Osteocyte (in vitro differentiated cells): Measurements from ENCODE around the gene GPR107. TPM values are rescaled to one million over a fixed set of nuclear protein-coding genes. Genes with fewer than 3 reads are reported as not detected.

Source experiments
- DNase-seq: peaks from one replicate; pipeline ENCODE4 v3.0.0; 2021; ENCODE audit warnings: mixed read lengths; ENCODE audit not compliant: unreplicated experiment; ENCODE audit errors: extremely low spot score
- H3K27ac Mint-ChIP-seq: one replicate; pipeline ENCODE4 v1.8.0; 2021; ENCODE audit warnings: mild to moderate bottlenecking, mixed read lengths; ENCODE audit not compliant: unreplicated experiment
- H3K27me3 Mint-ChIP-seq: one replicate; pipeline ENCODE4 v1.8.0; 2021; ENCODE audit warnings: mixed read lengths; ENCODE audit not compliant: unreplicated experiment
- H3K36me3 Mint-ChIP-seq: one replicate; pipeline ENCODE4 v1.8.0; 2021; ENCODE audit warnings: mixed read lengths; ENCODE audit not compliant: unreplicated experiment
- H3K4me1 Mint-ChIP-seq: one replicate; pipeline ENCODE4 v1.8.0; 2021; ENCODE audit warnings: mixed read lengths; ENCODE audit not compliant: unreplicated experiment
- H3K4me3 Mint-ChIP-seq: one replicate; pipeline ENCODE4 v1.8.0; 2021; ENCODE audit warnings: mild to moderate bottlenecking, moderate library complexity, mixed read lengths; ENCODE audit not compliant: unreplicated experiment
- H3K9me3 Mint-ChIP-seq: one replicate; pipeline ENCODE4 v1.8.0; 2021; ENCODE audit warnings: mixed read lengths; ENCODE audit not compliant: unreplicated experiment
- CTCF ChIP-seq: fragments of 200-600 bp; sonication (generic); IDR thresholded peaks from 2 replicates; pipeline ENCODE4 v1.5.0; 2021; ENCODE audit warnings: antibody characterized with exemption, mild to moderate bottlenecking, moderate library complexity
- total RNA-seq: library from RNA; stranded (reverse); gene quantifications from 2 replicates; pipeline ENCODE4 v1.2.1, GENCODE V29; 2021

Gene GPR107
- total RNA-seq, 1 donor from 2014 or later: 57.0 TPM

- Mint-ChIP-seq H3K9me3 (no peaks in the 10 kb centered on the region), H3K4me1 (no peaks in the 10 kb centered on the region), H3K4me3 (no peak overlapping the region), H3K27me3 (no peaks in the 10 kb centered on the region), H3K27ac (no peak overlapping the region), H3K36me3 (no peaks in the 10 kb centered on the region)
- DNase-seq: no peak
- no peak for TF ChIP-seq CTCF
Observed at GRCh38 chr9:130159915-130160670, 106.4 kb downstream of the GPR107 start.

GRCh38 chr9:130160862-130161470 lies 107.3 kb downstream of the GPR107 start:
- no peak overlapping the region for H3K4me3 Mint-ChIP-seq
- no peak for TF ChIP-seq CTCF
- DNase-seq: no peak
- H3K4me1 Mint-ChIP-seq: no peaks in the 10 kb centered on the region
- H3K9me3 Mint-ChIP-seq: no peaks in the 10 kb centered on the region
- H3K27me3 Mint-ChIP-seq: no peaks in the 10 kb centered on the region
- no peaks in the 10 kb centered on the region for H3K36me3 Mint-ChIP-seq
- H3K27ac Mint-ChIP-seq: no peak overlapping the region

- H3K4me3 Mint-ChIP-seq: no peak overlapping the region
- DNase-seq: no peak
- no peak for TF ChIP-seq CTCF
- H3K9me3 Mint-ChIP-seq: no peaks in the 10 kb centered on the region
- peaks cover 3% of the 10 kb centered on the region for H3K27me3 Mint-ChIP-seq
- H3K4me1 Mint-ChIP-seq: no peaks in the 10 kb centered on the region
- H3K36me3 Mint-ChIP-seq: no peaks in the 10 kb centered on the region
- H3K27ac Mint-ChIP-seq: no peak overlapping the region
Observed at GRCh38 chr9:130165579-130165978, 111.9 kb downstream of the GPR107 start.

- Mint-ChIP-seq H3K36me3 (no peaks in the 10 kb centered on the region), H3K4me3 (no peak overlapping the region), H3K27ac (no peak overlapping the region), H3K9me3 (no peaks in the 10 kb centered on the region), H3K4me1 (no peaks in the 10 kb centered on the region), H3K27me3 (peaks cover 3% of the 10 kb centered on the region)
- no peak for TF ChIP-seq CTCF
- DNase-seq: no peak
Observed at GRCh38 chr9:130166399-130166798, 112.7 kb downstream of the GPR107 start.

- peaks cover 3% of the 10 kb centered on the region for H3K27me3 Mint-ChIP-seq
- H3K36me3 Mint-ChIP-seq: no peaks in the 10 kb centered on the region
- TF ChIP-seq CTCF: no peak
- H3K4me3 Mint-ChIP-seq: no peak overlapping the region
- no peak for DNase-seq
- H3K27ac Mint-ChIP-seq: no peak overlapping the region
- H3K4me1 Mint-ChIP-seq: no peaks in the 10 kb centered on the region
- H3K9me3 Mint-ChIP-seq: no peaks in the 10 kb centered on the region
Observed at GRCh38 chr9:130167927-130168326, 114.2 kb downstream of the GPR107 start.
